HG03432 (cell line): ENCODE data around the gene ADSS1.
"Not testable (repeated sequence)": the region's sequence is repeated elsewhere in the genome, so short reads cannot be mapped to it uniquely, and the experiment has no call there.

Experiments
- ATAC-seq: cut with Tn5 transposase; IDR thresholded peaks from one replicate; pipeline ENCODE4 v1.9.1; 2021; ENCODE audit warnings: mild to moderate bottlenecking, moderate library complexity; ENCODE audit not compliant: unreplicated experiment

The ADSS1 gene

GRCh38 chr14:104714066-104714465, 10.0 kb upstream of the ADSS1 start:
- ATAC-seq: no peak

GRCh38 chr14:104714681-104715080, 9.3 kb upstream of the ADSS1 start:
- no peak for ATAC-seq

GRCh38 chr14:104715416-104715815, 8.6 kb upstream of the ADSS1 start:
- ATAC-seq: no peak

- no peak for ATAC-seq
Observed at GRCh38 chr14:104715871-104716270, 8.2 kb upstream of the ADSS1 start.

GRCh38 chr14:104717137-104717536, 6.9 kb upstream of the ADSS1 start:
- ATAC-seq: no peak

- no peak for ATAC-seq
Observed at GRCh38 chr14:104717646-104718045, 6.4 kb upstream of the ADSS1 start.

GRCh38 chr14:104718147-104718546, 5.9 kb upstream of the ADSS1 start:
- no peak for ATAC-seq

GRCh38 chr14:104718871-104719270, 5.2 kb upstream of the ADSS1 start:
- ATAC-seq: no peak

- ATAC-seq: no peak
Observed at GRCh38 chr14:104719343-104719742, 4.7 kb upstream of the ADSS1 start.

- ATAC-seq: no peak
Observed at GRCh38 chr14:104721505-104722431, 2.3 kb upstream of the ADSS1 start.

GRCh38 chr14:104722938-104723650, 935 bp upstream of the ADSS1 start:
- no peak for ATAC-seq

- no peak for ATAC-seq
Observed at GRCh38 chr14:104724407-104724980, 465 bp downstream of the ADSS1 start.

GRCh38 chr14:104724981-104725771, 1.1 kb downstream of the ADSS1 start:
- ATAC-seq: no peak

GRCh38 chr14:104725772-104726548, 1.9 kb downstream of the ADSS1 start:
- ATAC-seq: no peak

- ATAC-seq: no peak
Observed at GRCh38 chr14:104726600-104727451, 2.8 kb downstream of the ADSS1 start.

- no peak for ATAC-seq
Observed at GRCh38 chr14:104728631-104729030, 4.6 kb downstream of the ADSS1 start.

- not testable (repeated sequence) for ATAC-seq
Observed at GRCh38 chr14:104729176-104729834, 5.3 kb downstream of the ADSS1 start.

GRCh38 chr14:104729835-104730181, 5.8 kb downstream of the ADSS1 start:
- ATAC-seq: no peak

- no peak for ATAC-seq
Observed at GRCh38 chr14:104730487-104730886, 6.5 kb downstream of the ADSS1 start.
